ENCODE measurements around the gene ENC1.

DNA sequence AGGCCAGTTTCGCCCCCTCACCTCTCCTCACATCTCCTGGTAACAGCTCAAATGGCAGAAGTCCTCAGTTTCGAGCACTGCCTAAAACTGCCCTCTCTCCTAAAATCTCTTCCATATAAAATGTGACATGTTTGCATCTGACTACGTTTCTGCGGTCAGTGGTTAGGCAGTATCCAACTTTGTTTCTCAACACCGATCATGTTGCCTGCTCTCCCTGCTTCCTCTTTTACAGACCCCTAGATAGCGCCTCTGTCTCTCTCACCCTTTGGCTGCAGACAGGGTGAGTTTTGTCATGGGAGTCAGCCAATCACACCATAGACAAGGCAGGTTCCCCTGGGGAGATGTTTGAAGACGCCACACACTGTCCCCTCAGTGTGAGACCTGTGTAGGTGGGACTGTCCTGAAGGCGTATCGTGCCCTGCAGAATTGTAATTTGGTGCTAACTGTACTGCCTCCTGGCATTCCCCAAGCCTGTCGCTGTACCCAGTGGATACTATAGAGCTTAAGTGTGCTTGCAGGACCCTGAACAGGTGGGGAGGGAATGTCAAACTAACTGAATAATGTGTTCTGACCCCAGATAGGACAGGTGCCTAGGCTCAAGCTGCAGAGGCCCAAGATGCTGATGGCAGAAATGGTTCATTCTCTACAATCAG, 45.6 kb upstream of the ENC1 start:
- no peak for TF ChIP-seq EZH2 (IDR thresholded peaks at IDR 0.05; ENCODE audit: borderline replicate concordance, low read depth, low read length, severe bottlenecking)
- TF ChIP-seq, protein P1, sequence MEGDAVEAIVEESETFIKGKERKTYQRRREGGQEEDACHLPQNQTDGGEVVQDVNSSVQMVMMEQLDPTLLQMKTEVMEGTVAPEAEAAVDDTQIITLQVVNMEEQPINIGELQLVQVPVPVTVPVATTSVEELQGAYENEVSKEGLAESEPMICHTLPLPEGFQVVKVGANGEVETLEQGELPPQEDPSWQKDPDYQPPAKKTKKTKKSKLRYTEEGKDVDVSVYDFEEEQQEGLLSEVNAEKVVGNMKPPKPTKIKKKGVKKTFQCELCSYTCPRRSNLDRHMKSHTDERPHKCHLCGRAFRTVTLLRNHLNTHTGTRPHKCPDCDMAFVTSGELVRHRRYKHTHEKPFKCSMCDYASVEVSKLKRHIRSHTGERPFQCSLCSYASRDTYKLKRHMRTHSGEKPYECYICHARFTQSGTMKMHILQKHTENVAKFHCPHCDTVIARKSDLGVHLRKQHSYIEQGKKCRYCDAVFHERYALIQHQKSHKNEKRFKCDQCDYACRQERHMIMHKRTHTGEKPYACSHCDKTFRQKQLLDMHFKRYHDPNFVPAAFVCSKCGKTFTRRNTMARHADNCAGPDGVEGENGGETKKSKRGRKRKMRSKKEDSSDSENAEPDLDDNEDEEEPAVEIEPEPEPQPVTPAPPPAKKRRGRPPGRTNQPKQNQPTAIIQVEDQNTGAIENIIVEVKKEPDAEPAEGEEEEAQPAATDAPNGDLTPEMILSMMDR (IDR thresholded peaks at IDR 0.05; ENCODE audit: borderline replicate concordance, extremely low read depth, low read length, poor library complexity, severe bottlenecking): no peak

Measured in DND-41 (cell line).